Karpas-422 (cell line): ENCODE results near the gene RAD23B. TPM values are rescaled to one million over a fixed set of nuclear protein-coding genes. Genes with fewer than 3 reads are reported as not detected.
"Not testable (repeated sequence)": the region's sequence is repeated elsewhere in the genome, so short reads cannot be mapped to it uniquely, and the experiment has no call there.

Experiments
- DNase-seq: peaks from one replicate; pipeline ENCODE4 v3.0.0-alpha.2; 2015
- H2AFZ ChIP-seq: fragments of 200-600 bp; sonication (generic); 2 replicates; pipeline ENCODE4 v1.6.1; 2014; ENCODE audit warnings: antibody characterized with exemption, low read length, mixed read lengths
- H3K27ac ChIP-seq: fragments of 200-600 bp; sonication (generic); 2 replicates; pipeline ENCODE4 v1.5.1; 2014; ENCODE audit warnings: mild to moderate bottlenecking, low read length, moderate library complexity
- H3K27me3 ChIP-seq: fragments of 200-600 bp; sonication (generic); 2 replicates; pipeline ENCODE4 v1.6.1; 2014; ENCODE audit warnings: low read length, mixed read lengths
- H3K36me3 ChIP-seq: fragments of 200-600 bp; sonication (generic); 2 replicates; pipeline ENCODE4 v1.6.1; 2014; ENCODE audit warnings: low read length, mixed read lengths; ENCODE audit not compliant: insufficient read depth
- H3K4me1 ChIP-seq: fragments of 200-600 bp; sonication (generic); 2 replicates; pipeline ENCODE4 v1.6.1; 2014; ENCODE audit warnings: mild to moderate bottlenecking, low read length, mixed read lengths
- H3K4me2 ChIP-seq: fragments of 200-600 bp; sonication (generic); 2 replicates; pipeline ENCODE4 v1.6.1; 2014; ENCODE audit warnings: low read length, low read depth, mild to moderate bottlenecking; ENCODE audit not compliant: poor library complexity, severe bottlenecking
- H3K4me3 ChIP-seq: fragments of 200-600 bp; sonication (generic); 2 replicates; pipeline ENCODE4 v1.5.1; 2014; ENCODE audit warnings: mild to moderate bottlenecking, antibody characterized with exemption, low read length, mixed read lengths
- H3K79me2 ChIP-seq: fragments of 200-600 bp; sonication (generic); 2 replicates; pipeline ENCODE4 v1.6.1; 2014; ENCODE audit warnings: mild to moderate bottlenecking, low read length, mixed read lengths
- H3K9ac ChIP-seq: fragments of 200-600 bp; sonication (generic); 2 replicates; pipeline ENCODE4 v1.6.0; 2014; ENCODE audit warnings: low read length
- H3K9me2 ChIP-seq: fragments of 200-600 bp; sonication (generic), shearing (Covaris generic); replicated peaks from 2 replicates; pipeline ENCODE4 v1.6.0; 2014; ENCODE audit warnings: mild to moderate bottlenecking, low read length, moderate library complexity; ENCODE audit not compliant: insufficient read depth
- H3K9me3 ChIP-seq: fragments of 300-700, 200-600 bp; sonication (generic); 2 replicates; pipeline ENCODE4 v1.6.1; 2014; ENCODE audit warnings: low read length, mixed read lengths
- H4K20me1 ChIP-seq: fragments of 200-600 bp; sonication (generic); 2 replicates; pipeline ENCODE4 v1.6.1; 2014; ENCODE audit warnings: mild to moderate bottlenecking, antibody characterized with exemption, low read length, low read depth; ENCODE audit not compliant: insufficient read depth
- total RNA-seq: library from RNA; depleted of rRNA; stranded (reverse); fragments of >200 nt; shearing (Covaris generic); gene quantifications from 2 replicates; pipeline ENCODE4 v1.2.3, GENCODE V29; 2014; ENCODE audit warnings: low replicate concordance

Gene RAD23B
- total RNA-seq, 1 experiment from 2014 or later = 60.2 TPM

GRCh38 chr9:107246259-107247254 lies 36.5 kb upstream of the RAD23B start:
- no peak overlapping the region for H3K27ac ChIP-seq
- peak; percentile 55 for DNase-seq
- H3K27me3 ChIP-seq = no peaks in the 10 kb centered on the region
- H3K9me2 ChIP-seq = no peaks in the 10 kb centered on the region
- H3K79me2 ChIP-seq = no peaks in the 10 kb centered on the region
- no peaks in the 10 kb centered on the region for H3K9me3 ChIP-seq
- H3K36me3 ChIP-seq = no peaks in the 10 kb centered on the region
- H3K4me3 ChIP-seq = no peak overlapping the region
- no peaks in the 10 kb centered on the region for H3K4me1 ChIP-seq
- no peak overlapping the region for H3K9ac ChIP-seq
- H3K4me2 ChIP-seq = no peak overlapping the region
- no peaks in the 10 kb centered on the region for H4K20me1 ChIP-seq
- H2AFZ ChIP-seq = no peak overlapping the region

- Histone ChIP-seq H3K27ac (no peak overlapping the region), H3K4me3 (no peak overlapping the region), H2AFZ (no peak overlapping the region), H3K9ac (no peak overlapping the region), H3K9me2 (no peaks in the 10 kb centered on the region), H3K79me2 (no peaks in the 10 kb centered on the region), H3K9me3 (no peaks in the 10 kb centered on the region), H3K27me3 (no peaks in the 10 kb centered on the region), H4K20me1 (no peaks in the 10 kb centered on the region), H3K4me2 (no peak overlapping the region), H3K4me1 (no peaks in the 10 kb centered on the region), H3K36me3 (no peaks in the 10 kb centered on the region)
- no peak for DNase-seq
Observed at GRCh38 chr9:107248714-107249113, 34.4 kb upstream of the RAD23B start.

DNA sequence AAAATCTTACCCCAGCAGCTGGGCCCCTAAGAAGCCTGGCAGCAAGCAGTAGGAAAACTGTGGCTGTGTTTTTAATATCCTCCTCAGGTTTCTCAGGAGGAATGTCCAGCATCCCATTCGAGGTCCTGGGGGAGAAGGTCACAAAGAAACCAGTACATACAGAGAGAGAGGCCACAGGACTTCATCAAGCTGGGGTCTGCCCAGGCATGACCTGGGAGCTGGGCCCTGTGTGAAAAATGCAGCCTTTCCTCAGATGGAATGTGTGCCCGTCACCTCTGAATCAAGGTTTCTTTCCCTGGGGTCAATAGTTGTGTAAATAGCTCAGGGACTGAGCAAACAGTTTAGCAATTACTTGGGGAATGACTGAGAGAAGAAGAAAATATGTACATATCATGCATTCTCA lies 33.9 kb upstream of the RAD23B start:
- H3K4me2 ChIP-seq = no peak overlapping the region

DNA sequence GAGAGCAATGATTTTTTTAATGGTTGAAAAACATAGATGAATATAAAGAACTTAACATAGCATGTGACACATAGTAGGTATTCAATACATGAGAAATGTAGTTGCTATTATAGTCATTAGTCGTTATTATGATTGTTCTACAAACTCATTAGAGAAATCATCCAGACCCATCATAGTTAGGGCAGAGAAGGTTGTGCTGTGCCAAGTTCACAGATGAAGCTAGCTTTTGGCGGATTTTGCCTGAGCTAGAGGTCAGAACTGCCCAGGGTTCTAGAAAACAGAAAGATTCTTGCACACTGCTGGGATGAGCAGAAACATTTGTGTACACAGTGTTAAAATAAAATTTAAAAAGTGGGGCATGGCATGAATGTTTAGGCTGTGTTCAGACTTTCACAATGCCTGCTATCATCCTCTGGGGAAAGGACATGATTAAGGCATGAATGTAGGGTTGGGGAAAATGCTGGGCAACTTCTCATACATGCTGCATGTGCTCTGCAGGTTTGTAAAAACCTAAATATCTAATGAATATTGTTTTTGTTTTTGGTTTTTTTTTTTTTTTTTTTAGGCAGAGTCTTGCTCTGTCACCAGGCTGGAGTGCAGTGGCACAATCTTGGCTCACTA lies 33.3 kb upstream of the RAD23B start:
- no peak overlapping the region for H3K4me3 ChIP-seq
- no peaks in the 10 kb centered on the region for H3K9me2 ChIP-seq
- no peak overlapping the region for H3K4me2 ChIP-seq
- no peaks in the 10 kb centered on the region for H4K20me1 ChIP-seq
- no peaks in the 10 kb centered on the region for H3K9me3 ChIP-seq
- H3K79me2 ChIP-seq = no peaks in the 10 kb centered on the region
- H3K4me1 ChIP-seq = no peaks in the 10 kb centered on the region
- H3K36me3 ChIP-seq = no peaks in the 10 kb centered on the region
- no peak for DNase-seq
- H3K9ac ChIP-seq = no peak overlapping the region
- H2AFZ ChIP-seq = no peak overlapping the region
- H3K27me3 ChIP-seq = no peaks in the 10 kb centered on the region
- no peak overlapping the region for H3K27ac ChIP-seq

More for the DNA sequence above, 33.9 kb upstream of the RAD23B start:
- Histone ChIP-seq H3K9me3 (no peaks in the 10 kb centered on the region), H3K27ac (no peak overlapping the region), H3K4me3 (no peak overlapping the region), H3K9me2 (no peaks in the 10 kb centered on the region), H3K79me2 (no peaks in the 10 kb centered on the region), H4K20me1 (no peaks in the 10 kb centered on the region), H3K4me1 (no peaks in the 10 kb centered on the region), H2AFZ (no peak overlapping the region), H3K27me3 (no peaks in the 10 kb centered on the region), H3K36me3 (no peaks in the 10 kb centered on the region), H3K9ac (no peak overlapping the region)
- DNase-seq = no peak

- Histone ChIP-seq H3K4me2 (no peak overlapping the region), H3K9ac (no peak overlapping the region), H2AFZ (no peak overlapping the region), H3K9me2 (no peaks in the 10 kb centered on the region), H3K9me3 (no peaks in the 10 kb centered on the region), H3K4me1 (no peaks in the 10 kb centered on the region), H3K36me3 (no peaks in the 10 kb centered on the region), H3K79me2 (no peaks in the 10 kb centered on the region), H3K4me3 (no peak overlapping the region), H4K20me1 (no peaks in the 10 kb centered on the region), H3K27me3 (no peaks in the 10 kb centered on the region), H3K27ac (no peak overlapping the region)
- DNase-seq = no peak
Observed at GRCh38 chr9:107251756-107252322, 31.2 kb upstream of the RAD23B start.

GRCh38 chr9:107258919-107259318 lies 24.2 kb upstream of the RAD23B start:
- no peak for DNase-seq
- H3K4me3 ChIP-seq = no peak overlapping the region
- H2AFZ ChIP-seq = no peak overlapping the region
- H4K20me1 ChIP-seq = no peaks in the 10 kb centered on the region
- no peaks in the 10 kb centered on the region for H3K27me3 ChIP-seq
- no peaks in the 10 kb centered on the region for H3K36me3 ChIP-seq
- no peaks in the 10 kb centered on the region for H3K4me1 ChIP-seq
- no peaks in the 10 kb centered on the region for H3K79me2 ChIP-seq
- no peak overlapping the region for H3K4me2 ChIP-seq
- H3K27ac ChIP-seq = no peak overlapping the region
- no peak overlapping the region for H3K9ac ChIP-seq
- H3K9me2 ChIP-seq = no peaks in the 10 kb centered on the region
- H3K9me3 ChIP-seq = no peaks in the 10 kb centered on the region

DNA sequence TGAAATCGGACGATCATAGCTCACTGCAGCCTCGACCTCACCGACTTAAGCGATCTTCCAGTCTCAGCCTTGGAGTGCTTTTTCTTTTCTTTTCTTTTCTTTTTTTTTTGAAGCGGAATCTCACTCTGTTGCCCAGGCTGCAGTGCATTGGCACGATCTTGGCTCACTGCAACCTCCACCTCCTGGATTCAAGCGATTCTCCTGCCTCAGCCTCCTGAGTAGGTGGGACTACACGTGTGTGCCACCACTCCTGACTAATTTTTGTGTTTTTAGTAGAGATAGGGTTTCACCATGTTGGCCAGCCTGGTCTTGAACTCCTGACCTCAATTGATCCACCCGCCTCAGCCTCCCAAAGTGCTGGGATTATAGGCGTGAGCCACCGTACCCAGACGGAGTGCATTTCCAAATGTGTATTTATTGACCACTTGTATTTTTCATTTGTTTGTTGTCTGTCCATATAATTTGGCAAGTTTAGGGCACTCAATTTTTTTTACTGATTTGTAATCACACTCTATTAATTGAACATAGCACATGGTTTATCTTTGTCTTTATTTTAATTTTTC lies 23.2 kb upstream of the RAD23B start:
- H2AFZ ChIP-seq, H3K4me3 ChIP-seq, H3K4me2 ChIP-seq: not testable (repeated sequence)

More for the DNA sequence above, 23.2 kb upstream of the RAD23B start:
- not testable (repeated sequence) for H3K9me3 ChIP-seq, H3K27ac ChIP-seq, H3K4me1 ChIP-seq, H3K9ac ChIP-seq, H3K79me2 ChIP-seq, H3K27me3 ChIP-seq, H3K36me3 ChIP-seq, H3K9me2 ChIP-seq, H4K20me1 ChIP-seq, DNase-seq
